ENCODE measurements around the gene FAM204A. TPM values are rescaled to one million over a fixed set of nuclear protein-coding genes. Genes with fewer than 3 reads are reported as not detected.

Gene FAM204A
- total RNA-seq, 1 donor from 2014 or later: 60.2 TPM

DNA sequence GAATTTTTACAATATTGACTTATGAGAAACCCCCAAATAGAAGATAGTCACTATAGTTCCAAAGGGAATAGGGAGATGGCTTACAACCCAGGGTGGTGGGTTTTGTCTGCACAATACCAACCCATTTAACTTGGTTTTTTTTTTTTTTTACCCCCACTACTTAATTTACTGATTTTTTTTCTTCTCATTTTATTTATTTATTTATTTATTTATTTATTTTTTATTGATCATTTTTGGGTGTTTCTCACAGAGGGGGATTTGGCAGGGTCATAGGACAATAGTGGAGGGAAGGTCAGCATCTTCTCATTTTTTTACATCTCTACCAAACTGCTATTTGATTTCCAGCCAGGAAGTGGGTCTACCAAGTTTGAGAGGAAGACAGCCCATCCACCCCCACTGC, 77.9 kb downstream of the FAM204A start:
- Histone ChIP-seq H3K4me2 (ENCODE audit: low read length) (no peak overlapping the region), H3K9me3 (ENCODE audit: insufficient read depth, low read depth, low read length) (no peaks in the 10 kb centered on the region), H2AFZ (ENCODE audit: low read depth, low read length) (no peak overlapping the region), H3K4me3 (ENCODE audit: insufficient read depth, low read depth, low read length) (no peak overlapping the region), H4K20me1 (ENCODE audit: insufficient read depth, low read length) (no peaks in the 10 kb centered on the region), H3K79me2 (ENCODE audit: insufficient read depth, low read length) (no peaks in the 10 kb centered on the region), H3K36me3 (ENCODE audit: insufficient read depth, low read length) (no peaks in the 10 kb centered on the region), H3K4me1 (ENCODE audit: insufficient read depth, low read length) (no peaks in the 10 kb centered on the region), H3K9ac (ENCODE audit: low read length) (no peak overlapping the region), H3K27me3 (ENCODE audit: insufficient read depth, low read length) (peaks cover 2% of the 10 kb centered on the region), H3K27ac (ENCODE audit: low read depth, low read length) (no peak overlapping the region)
- Mint-ChIP-seq H3K9me3 (ENCODE audit: unreplicated experiment) (no peaks in the 10 kb centered on the region), H3K27me3 (ENCODE audit: low read depth, unreplicated experiment) (peaks cover 21% of the 10 kb centered on the region), H3K27ac (ENCODE audit: unreplicated experiment) (peak overlapping the region; percentile 19), H3K36me3 (ENCODE audit: low read depth, unreplicated experiment) (no peaks in the 10 kb centered on the region), H3K4me1 (ENCODE audit: low read depth, unreplicated experiment) (peaks cover 2% of the 10 kb centered on the region), H3K4me3 (ENCODE audit: unreplicated experiment) (no peak overlapping the region)
- no peak for TF ChIP-seq EZH2 (IDR thresholded peaks at IDR 0.05; ENCODE audit: insufficient read depth, low read length)
- TF ChIP-seq, protein P1, sequence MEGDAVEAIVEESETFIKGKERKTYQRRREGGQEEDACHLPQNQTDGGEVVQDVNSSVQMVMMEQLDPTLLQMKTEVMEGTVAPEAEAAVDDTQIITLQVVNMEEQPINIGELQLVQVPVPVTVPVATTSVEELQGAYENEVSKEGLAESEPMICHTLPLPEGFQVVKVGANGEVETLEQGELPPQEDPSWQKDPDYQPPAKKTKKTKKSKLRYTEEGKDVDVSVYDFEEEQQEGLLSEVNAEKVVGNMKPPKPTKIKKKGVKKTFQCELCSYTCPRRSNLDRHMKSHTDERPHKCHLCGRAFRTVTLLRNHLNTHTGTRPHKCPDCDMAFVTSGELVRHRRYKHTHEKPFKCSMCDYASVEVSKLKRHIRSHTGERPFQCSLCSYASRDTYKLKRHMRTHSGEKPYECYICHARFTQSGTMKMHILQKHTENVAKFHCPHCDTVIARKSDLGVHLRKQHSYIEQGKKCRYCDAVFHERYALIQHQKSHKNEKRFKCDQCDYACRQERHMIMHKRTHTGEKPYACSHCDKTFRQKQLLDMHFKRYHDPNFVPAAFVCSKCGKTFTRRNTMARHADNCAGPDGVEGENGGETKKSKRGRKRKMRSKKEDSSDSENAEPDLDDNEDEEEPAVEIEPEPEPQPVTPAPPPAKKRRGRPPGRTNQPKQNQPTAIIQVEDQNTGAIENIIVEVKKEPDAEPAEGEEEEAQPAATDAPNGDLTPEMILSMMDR (IDR thresholded peaks at IDR 0.05; ENCODE audit: insufficient read depth, low read depth, low read length): no peak
- DNase-seq (ENCODE audit: low read depth) (no peak), FAIRE-seq (no peak)

DNA sequence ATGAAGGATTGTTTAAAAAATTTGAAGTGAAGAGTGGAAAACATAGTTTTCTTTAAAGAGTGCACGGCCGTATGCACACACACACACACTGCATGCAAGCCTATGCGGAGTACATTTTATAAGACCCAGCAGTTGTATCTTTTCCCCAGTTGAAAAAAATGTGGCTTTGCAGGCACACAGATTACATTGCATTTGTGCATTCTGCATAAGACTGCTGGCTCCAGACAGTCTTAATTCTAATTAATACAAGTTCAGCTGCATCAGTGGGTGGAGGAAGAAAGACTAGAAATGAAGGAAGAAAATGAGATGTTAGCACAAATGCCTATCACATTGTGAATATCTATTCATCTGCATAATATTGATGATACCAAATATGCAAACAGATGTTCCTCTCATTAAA, 79.6 kb downstream of the FAM204A start:
- no peak overlapping the region for H2AFZ ChIP-seq (ENCODE audit: low read depth, low read length)
- no peak overlapping the region for H3K4me2 ChIP-seq (ENCODE audit: low read length)
- DNase-seq (ENCODE audit: low read depth) (no peak), FAIRE-seq (no peak)
- no peak overlapping the region for H3K27ac ChIP-seq (ENCODE audit: low read depth, low read length)
- no peaks in the 10 kb centered on the region for H3K4me1 ChIP-seq (ENCODE audit: insufficient read depth, low read length)
- H3K4me3 ChIP-seq (ENCODE audit: insufficient read depth, low read depth, low read length): no peak overlapping the region
- H3K27me3 ChIP-seq (ENCODE audit: insufficient read depth, low read length): no peaks in the 10 kb centered on the region
- Mint-ChIP-seq H3K27ac (ENCODE audit: unreplicated experiment) (no peak overlapping the region), H3K9me3 (ENCODE audit: unreplicated experiment) (no peaks in the 10 kb centered on the region), H3K27me3 (ENCODE audit: low read depth, unreplicated experiment) (peaks cover 19% of the 10 kb centered on the region), H3K4me3 (ENCODE audit: unreplicated experiment) (no peak overlapping the region), H3K36me3 (ENCODE audit: low read depth, unreplicated experiment) (no peaks in the 10 kb centered on the region), H3K4me1 (ENCODE audit: low read depth, unreplicated experiment) (peaks cover 2% of the 10 kb centered on the region)
- no peak overlapping the region for H3K9ac ChIP-seq (ENCODE audit: low read length)
- H3K9me3 ChIP-seq (ENCODE audit: insufficient read depth, low read depth, low read length): no peaks in the 10 kb centered on the region
- no peaks in the 10 kb centered on the region for H4K20me1 ChIP-seq (ENCODE audit: insufficient read depth, low read length)
- TF ChIP-seq EZH2 (IDR thresholded peaks at IDR 0.05; ENCODE audit: insufficient read depth, low read length): no peak
- TF ChIP-seq, protein P1 (IDR thresholded peaks at IDR 0.05; ENCODE audit: insufficient read depth, low read depth, low read length): no peak
- no peaks in the 10 kb centered on the region for H3K79me2 ChIP-seq (ENCODE audit: insufficient read depth, low read length)
- H3K36me3 ChIP-seq (ENCODE audit: insufficient read depth, low read length): no peaks in the 10 kb centered on the region

DNA sequence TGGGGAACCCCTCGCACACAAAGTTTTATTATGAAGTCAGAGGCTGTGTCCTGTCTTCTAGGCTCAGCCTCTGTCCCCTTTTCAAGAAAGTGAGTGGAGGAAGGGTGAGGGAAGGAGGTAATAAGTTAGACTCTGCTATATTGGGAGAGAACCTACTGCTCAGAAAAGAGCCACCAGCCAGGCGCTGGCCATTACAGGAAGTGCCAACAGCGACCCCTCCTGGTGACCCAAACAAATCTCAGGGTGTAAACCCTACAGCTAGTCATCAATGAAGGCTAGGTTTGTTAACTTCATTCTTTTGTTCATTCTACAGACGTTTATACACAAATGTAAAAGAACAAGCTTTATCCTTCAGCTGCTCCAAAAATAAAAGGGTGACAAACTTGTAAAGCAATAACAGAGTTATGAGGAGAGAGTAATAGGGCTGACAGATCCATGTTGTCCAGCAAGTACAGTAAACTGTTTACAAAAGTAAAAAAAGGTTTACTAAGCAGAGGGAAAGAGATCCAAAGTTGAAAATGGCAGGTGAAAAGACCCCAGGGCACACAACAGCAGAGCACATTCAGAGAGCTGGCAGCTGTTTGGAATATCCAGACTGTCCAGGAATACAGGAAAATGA, 82.7 kb downstream of the FAM204A start:
- H3K36me3 ChIP-seq (ENCODE audit: insufficient read depth, low read length): no peaks in the 10 kb centered on the region
- Mint-ChIP-seq H3K27ac (ENCODE audit: unreplicated experiment) (no peak overlapping the region), H3K36me3 (ENCODE audit: low read depth, unreplicated experiment) (no peaks in the 10 kb centered on the region), H3K4me1 (ENCODE audit: low read depth, unreplicated experiment) (peaks cover 2% of the 10 kb centered on the region), H3K9me3 (ENCODE audit: unreplicated experiment) (no peaks in the 10 kb centered on the region), H3K4me3 (ENCODE audit: unreplicated experiment) (no peak overlapping the region), H3K27me3 (ENCODE audit: low read depth, unreplicated experiment) (peaks cover 28% of the 10 kb centered on the region)
- H3K27ac ChIP-seq (ENCODE audit: low read depth, low read length): no peak overlapping the region
- H3K4me3 ChIP-seq (ENCODE audit: insufficient read depth, low read depth, low read length): no peak overlapping the region
- no peaks in the 10 kb centered on the region for H3K79me2 ChIP-seq (ENCODE audit: insufficient read depth, low read length)
- no peak overlapping the region for H3K4me2 ChIP-seq (ENCODE audit: low read length)
- no peak for DNase-seq (ENCODE audit: low read depth)
- no peaks in the 10 kb centered on the region for H3K27me3 ChIP-seq (ENCODE audit: insufficient read depth, low read length)
- no peaks in the 10 kb centered on the region for H3K9me3 ChIP-seq (ENCODE audit: insufficient read depth, low read depth, low read length)
- no peaks in the 10 kb centered on the region for H3K4me1 ChIP-seq (ENCODE audit: insufficient read depth, low read length)
- H4K20me1 ChIP-seq (ENCODE audit: insufficient read depth, low read length): no peaks in the 10 kb centered on the region
- no peak for TF ChIP-seq EZH2 (IDR thresholded peaks at IDR 0.05; ENCODE audit: insufficient read depth, low read length)
- TF ChIP-seq, protein P1 (IDR thresholded peaks at IDR 0.05; ENCODE audit: insufficient read depth, low read depth, low read length): peak; percentile 29
- H3K9ac ChIP-seq (ENCODE audit: low read length): no peak overlapping the region
- H2AFZ ChIP-seq (ENCODE audit: low read depth, low read length): no peak overlapping the region
- FAIRE-seq: peak; percentile 29

Measured in astrocyte (in vitro differentiated cells and primary cell).